ENCODE results near the gene ZNF674.
"Not testable (repeated sequence)": the region's sequence is repeated elsewhere in the genome, so short reads cannot be mapped to it uniquely, and the experiment has no call there.

The ZNF674 gene

GRCh38 chrX:46460801-46461659 lies 84.2 kb downstream of the ZNF674 start:
- not testable (repeated sequence) for DNase-seq

GRCh38 chrX:46459603-46460002 lies 85.6 kb downstream of the ZNF674 start:
- DNase-seq, result no peak

GRCh38 chrX:46456125-46456922 lies 88.9 kb downstream of the ZNF674 start:
- no peak for DNase-seq

All from NCI-H69 (cell line).